Panc1 (cell line): ENCODE measurements around the gene RPL26. TPM values are rescaled to one million over a fixed set of nuclear protein-coding genes. Genes with fewer than 3 reads are reported as not detected.
"Not testable (repeated sequence)": the region's sequence is repeated elsewhere in the genome, so short reads cannot be mapped to it uniquely, and the experiment has no call there.

ENCODE experiments used
- ATAC-seq: fragments of 200-7000 bp; cut with Tn5 transposase; 2 replicates; pipeline ENCODE4 v1.9.1; 2020; ENCODE audit warnings: mild to moderate bottlenecking, moderate library complexity
- BruUV-seq: library from RNA; stranded (reverse); fragments of 400-500 nt; replicated peaks from 2 replicates; lab custom pipeline; 2021; lab: Mats Ljungman, UMichigan
- CTCF ChIA-PET: fragments of 300-600 bp; sonication (Branson Sonifier 250); formaldehyde crosslinking; loops from one replicate; lab custom pipeline; 2022; ENCODE audit warnings: antibody characterized with exemption; lab: Charles Lee
- POLR2A ChIA-PET: fragments of 300-600 bp; sonication (Branson Sonifier 250); formaldehyde crosslinking; loops from one replicate; lab custom pipeline; 2022; ENCODE audit warnings: antibody characterized with exemption; lab: Charles Lee
- DNase-seq: peaks from one replicate; pipeline ENCODE4 v3.0.0-alpha.2; 2010; ENCODE audit warnings: low read depth, low spot score
- H3K27ac ChIP-seq: 2 replicates; pipeline ENCODE4 v1.5.1; 2011; ENCODE audit warnings: mild to moderate bottlenecking, low read length, inconsistent platforms
- H3K27me3 ChIP-seq: fragments of 200-500 bp; sonication (Bioruptor generic); 2 replicates; pipeline ENCODE4 v1.6.0; 2014; ENCODE audit warnings: low read length, inconsistent platforms; ENCODE audit not compliant: control insufficient read depth, insufficient read depth
- H3K36me3 ChIP-seq: fragments of 200-500 bp; sonication (Bioruptor generic); 2 replicates; pipeline ENCODE4 v1.5.1; 2014; ENCODE audit warnings: inconsistent platforms, mild to moderate bottlenecking, low read length, moderate library complexity; ENCODE audit not compliant: control insufficient read depth, insufficient read depth
- H3K4me1 ChIP-seq: 2 replicates; pipeline ENCODE4 v1.5.1; 2011; ENCODE audit warnings: inconsistent platforms, mild to moderate bottlenecking, low read length, moderate library complexity; ENCODE audit not compliant: control insufficient read depth, insufficient read depth
- H3K4me3 ChIP-seq, 2 experiments: 2 replicates each; pipeline ENCODE4 v1.5.1; 2011 to 2012; ENCODE audit warnings: low read depth in 2 of 2, low read length in 2 of 2, mild to moderate bottlenecking in 2 of 2, inconsistent platforms in 1 of 2, moderate library complexity in 1 of 2
- H3K9me3 ChIP-seq: fragments of 200-500 bp; sonication (Bioruptor generic); 2 replicates; pipeline ENCODE4 v1.5.1; 2014; ENCODE audit warnings: low read depth, mild to moderate bottlenecking, inconsistent platforms, low read length, moderate library complexity; ENCODE audit not compliant: control insufficient read depth, insufficient read depth
- POLR2AphosphoS5 ChIP-seq: IDR thresholded peaks from 2 replicates; pipeline ENCODE4 v1.6.1; 2012; ENCODE audit warnings: mild to moderate bottlenecking, low read depth, low read length, moderate library complexity
- SIN3A ChIP-seq: IDR thresholded peaks from 2 replicates; pipeline ENCODE4 v1.6.1; 2012; ENCODE audit warnings: low read depth, mild to moderate bottlenecking, low read length, moderate library complexity, borderline replicate concordance; ENCODE audit not compliant: insufficient read depth
- TCF7L2 ChIP-seq: IDR thresholded peaks from 2 replicates; pipeline ENCODE4 v1.6.1; 2011; ENCODE audit warnings: mild to moderate bottlenecking, low read depth, low read length, inconsistent platforms
- in situ Hi-C: cut with HindIII; loops from 2 replicates; pipeline ENCODE4 v1.10.0; 2016; ENCODE audit warnings: low sequenced_read_pairs, low pct_unique_long_range_greater_than_20kb
- intact Hi-C: fragments of 100-400 bp; cut with micrococcal nuclease; formaldehyde crosslinking; loops from one replicate; pipeline ENCODE4 v1.10.0; 2022; ENCODE audit not compliant: unreplicated experiment
- total RNA-seq: library from RNA; stranded (reverse); gene quantifications from one replicate; pipeline ENCODE4 v1.2.1, GENCODE V29; 2021; ENCODE audit not compliant: unreplicated experiment
- TF ChIP-seq, protein P1 (sequence below), 2 experiments: IDR thresholded peaks; 2 replicates each; pipeline ENCODE4 v1.6.1; 2011 to 2012; ENCODE audit warnings: low read depth in 2 of 2, control low read depth in 1 of 2, low read length in 1 of 2, mild to moderate bottlenecking in 1 of 2, moderate library complexity in 1 of 2; ENCODE audit not compliant: insufficient read depth in 1 of 2
- TF ChIP-seq, protein P2 (sequence below): fragments of 450-650 bp; IDR thresholded peaks from 2 replicates; pipeline ENCODE4 v1.5.1; 2017; ENCODE audit warnings: mild to moderate bottlenecking

RPL26 gene
- total RNA-seq, 1 experiment from 2014 or later, result 865 TPM

DNA sequence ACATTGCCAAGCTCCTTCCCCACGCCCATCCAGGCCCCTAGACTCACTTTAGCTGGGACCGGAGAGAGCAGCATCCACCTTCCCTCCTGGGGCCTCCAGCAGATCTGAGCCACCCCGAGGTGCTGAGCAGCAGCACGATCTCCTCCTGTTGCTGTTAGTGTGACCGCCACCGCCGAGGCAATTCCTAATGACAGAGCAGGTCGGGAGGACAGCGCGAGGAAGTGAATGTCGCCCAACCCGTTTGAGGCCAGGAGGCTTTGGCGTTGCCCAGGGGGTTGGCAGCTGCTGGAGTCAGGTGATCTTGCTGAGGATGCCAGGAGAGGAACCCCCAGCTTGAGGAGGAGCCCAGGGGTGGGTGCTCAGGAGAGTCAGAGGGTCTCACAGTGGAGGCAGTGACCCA, 14.6 kb upstream of the RPL26 start, which contains the start of gene RNF222:
Gene RNF222, minus strand, starts transcription at position 192 of the 400 bp plus-strand sequence. CDS start 4,366 bp downstream, outside the sequence.
- CTCF ChIA-PET, result no interaction called here
- in situ Hi-C loops, result no loop called here

DNA sequence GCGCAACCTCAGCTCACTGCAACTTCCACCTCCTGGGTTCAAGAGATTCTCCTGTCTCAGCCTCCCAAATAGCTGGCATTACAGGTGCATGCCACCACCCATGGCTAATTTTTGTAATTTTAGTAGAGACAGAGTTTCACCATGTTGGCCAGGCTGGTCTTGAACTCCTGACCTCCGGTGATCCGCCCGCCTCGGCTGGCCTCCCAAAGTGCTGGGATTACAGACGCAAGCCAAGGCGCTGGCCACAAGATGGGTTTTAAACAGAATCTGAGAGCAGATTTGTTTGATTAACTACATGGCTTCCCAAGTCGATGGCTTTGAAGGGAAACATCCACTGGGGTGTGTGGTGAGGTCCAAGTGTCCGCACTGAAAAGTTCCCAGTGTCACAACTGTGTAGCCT, 11.5 kb upstream of the RPL26 start:
- in situ Hi-C loops, intact Hi-C loops, DNase-seq, H3K27ac ChIP-seq, H3K36me3 ChIP-seq, BruUV-seq, H3K27me3 ChIP-seq, H3K9me3 ChIP-seq, H3K4me3 ChIP-seq, H3K4me1 ChIP-seq, ATAC-seq: not testable (repeated sequence)
- ChIA-PET POLR2A (interaction anchor here (0.6 kb wide), 1 partner anchor 77 kb away, joined by 6 read pairs; no protein-coding TSS in a partner anchor), CTCF (interaction anchor here (0.7 kb wide), 1 partner anchor 272 kb away, joined by 3 read pairs; no protein-coding TSS in a partner anchor)

More for the DNA sequence above, 14.6 kb upstream of the RPL26 start, which contains the start of gene RNF222:
- no peaks in the 10 kb centered on the region for H3K36me3 ChIP-seq
- no peak for ATAC-seq
- POLR2A ChIA-PET, result no interaction called here
- peaks cover 2% of the 10 kb centered on the region; the same call in 1 of the 2 replicates for H3K27me3 ChIP-seq
- no peak within 1 kb of the TSS for H3K27ac ChIP-seq
- no peak for DNase-seq
- H3K9me3 ChIP-seq, result no peaks in the 10 kb centered on the region
- H3K4me3 ChIP-seq, result no peak within 1 kb of the TSS
- no TSS peak for BruUV-seq
- intact Hi-C loops, result no loop called here
- 0 out of 2 replicates have a peak, but pooled peaks cover 4% of the 10 kb centered on the region for H3K4me1 ChIP-seq
- TF ChIP-seq SIN3A (no peak), TCF7L2 (no peak), POLR2AphosphoS5 (no peak)
- TF ChIP-seq, protein P1, sequence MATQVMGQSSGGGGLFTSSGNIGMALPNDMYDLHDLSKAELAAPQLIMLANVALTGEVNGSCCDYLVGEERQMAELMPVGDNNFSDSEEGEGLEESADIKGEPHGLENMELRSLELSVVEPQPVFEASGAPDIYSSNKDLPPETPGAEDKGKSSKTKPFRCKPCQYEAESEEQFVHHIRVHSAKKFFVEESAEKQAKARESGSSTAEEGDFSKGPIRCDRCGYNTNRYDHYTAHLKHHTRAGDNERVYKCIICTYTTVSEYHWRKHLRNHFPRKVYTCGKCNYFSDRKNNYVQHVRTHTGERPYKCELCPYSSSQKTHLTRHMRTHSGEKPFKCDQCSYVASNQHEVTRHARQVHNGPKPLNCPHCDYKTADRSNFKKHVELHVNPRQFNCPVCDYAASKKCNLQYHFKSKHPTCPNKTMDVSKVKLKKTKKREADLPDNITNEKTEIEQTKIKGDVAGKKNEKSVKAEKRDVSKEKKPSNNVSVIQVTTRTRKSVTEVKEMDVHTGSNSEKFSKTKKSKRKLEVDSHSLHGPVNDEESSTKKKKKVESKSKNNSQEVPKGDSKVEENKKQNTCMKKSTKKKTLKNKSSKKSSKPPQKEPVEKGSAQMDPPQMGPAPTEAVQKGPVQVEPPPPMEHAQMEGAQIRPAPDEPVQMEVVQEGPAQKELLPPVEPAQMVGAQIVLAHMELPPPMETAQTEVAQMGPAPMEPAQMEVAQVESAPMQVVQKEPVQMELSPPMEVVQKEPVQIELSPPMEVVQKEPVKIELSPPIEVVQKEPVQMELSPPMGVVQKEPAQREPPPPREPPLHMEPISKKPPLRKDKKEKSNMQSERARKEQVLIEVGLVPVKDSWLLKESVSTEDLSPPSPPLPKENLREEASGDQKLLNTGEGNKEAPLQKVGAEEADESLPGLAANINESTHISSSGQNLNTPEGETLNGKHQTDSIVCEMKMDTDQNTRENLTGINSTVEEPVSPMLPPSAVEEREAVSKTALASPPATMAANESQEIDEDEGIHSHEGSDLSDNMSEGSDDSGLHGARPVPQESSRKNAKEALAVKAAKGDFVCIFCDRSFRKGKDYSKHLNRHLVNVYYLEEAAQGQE (IDR thresholded peaks at IDR 0.05; ENCODE audit: insufficient read depth in 1 of 2, low read depth in 2 of 2, low read length in 1 of 2), result no peak
- TF ChIP-seq, protein P2, sequence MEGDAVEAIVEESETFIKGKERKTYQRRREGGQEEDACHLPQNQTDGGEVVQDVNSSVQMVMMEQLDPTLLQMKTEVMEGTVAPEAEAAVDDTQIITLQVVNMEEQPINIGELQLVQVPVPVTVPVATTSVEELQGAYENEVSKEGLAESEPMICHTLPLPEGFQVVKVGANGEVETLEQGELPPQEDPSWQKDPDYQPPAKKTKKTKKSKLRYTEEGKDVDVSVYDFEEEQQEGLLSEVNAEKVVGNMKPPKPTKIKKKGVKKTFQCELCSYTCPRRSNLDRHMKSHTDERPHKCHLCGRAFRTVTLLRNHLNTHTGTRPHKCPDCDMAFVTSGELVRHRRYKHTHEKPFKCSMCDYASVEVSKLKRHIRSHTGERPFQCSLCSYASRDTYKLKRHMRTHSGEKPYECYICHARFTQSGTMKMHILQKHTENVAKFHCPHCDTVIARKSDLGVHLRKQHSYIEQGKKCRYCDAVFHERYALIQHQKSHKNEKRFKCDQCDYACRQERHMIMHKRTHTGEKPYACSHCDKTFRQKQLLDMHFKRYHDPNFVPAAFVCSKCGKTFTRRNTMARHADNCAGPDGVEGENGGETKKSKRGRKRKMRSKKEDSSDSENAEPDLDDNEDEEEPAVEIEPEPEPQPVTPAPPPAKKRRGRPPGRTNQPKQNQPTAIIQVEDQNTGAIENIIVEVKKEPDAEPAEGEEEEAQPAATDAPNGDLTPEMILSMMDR, result no peak
